Measurements from ENCODE around the gene AJM1.

The AJM1 gene

GRCh38 chr9:136857166-136857565 is 14.9 kb downstream of the AJM1 start:
- DNase-seq (ENCODE audit: low read depth, low spot score) = no peak
- no peak for TF ChIP-seq CTCF (IDR thresholded peaks at IDR 0.05; ENCODE audit: low read depth, low read length)
- in situ Hi-C loops (cut with HindIII; ENCODE audit: low sequenced_read_pairs) = no loop called here
- H3K4me3 ChIP-seq (ENCODE audit: low read depth, low read length) = no peak overlapping the region

GRCh38 chr9:136857581-136858412 is 15.5 kb downstream of the AJM1 start:
- no peak for TF ChIP-seq CTCF (IDR thresholded peaks at IDR 0.05; ENCODE audit: low read depth, low read length)
- no peak overlapping the region for H3K4me3 ChIP-seq (ENCODE audit: low read depth, low read length)
- in situ Hi-C loops (cut with HindIII; ENCODE audit: low sequenced_read_pairs) = no loop called here
- no peak for DNase-seq (ENCODE audit: low read depth, low spot score)

- DNase-seq (ENCODE audit: low read depth, low spot score) = no peak
- in situ Hi-C loops (cut with HindIII; ENCODE audit: low sequenced_read_pairs) = no loop called here
- TF ChIP-seq CTCF (IDR thresholded peaks at IDR 0.05; ENCODE audit: low read depth, low read length) = no peak
- no peak overlapping the region for H3K4me3 ChIP-seq (ENCODE audit: low read depth, low read length)
Observed at GRCh38 chr9:136858452-136858843, 16.2 kb downstream of the AJM1 start.

GRCh38 chr9:136858844-136859757 is 16.8 kb downstream of the AJM1 start:
- no peak overlapping the region for H3K4me3 ChIP-seq (ENCODE audit: low read depth, low read length)
- TF ChIP-seq CTCF (IDR thresholded peaks at IDR 0.05; ENCODE audit: low read depth, low read length) = no peak
- DNase-seq (ENCODE audit: low read depth, low spot score) = peak; percentile 41
- in situ Hi-C loops (cut with HindIII; ENCODE audit: low sequenced_read_pairs) = no loop called here

- H3K4me3 ChIP-seq (ENCODE audit: low read depth, low read length) = no peak overlapping the region
- in situ Hi-C loops (cut with HindIII; ENCODE audit: low sequenced_read_pairs) = no loop called here
- TF ChIP-seq CTCF (IDR thresholded peaks at IDR 0.05; ENCODE audit: low read depth, low read length) = no peak
- DNase-seq (ENCODE audit: low read depth, low spot score) = no peak
Observed at GRCh38 chr9:136860529-136860928, 18.3 kb downstream of the AJM1 start.

- no peak for DNase-seq (ENCODE audit: low read depth, low spot score)
- TF ChIP-seq CTCF (IDR thresholded peaks at IDR 0.05; ENCODE audit: low read depth, low read length) = no peak
- in situ Hi-C loops (cut with HindIII; ENCODE audit: low sequenced_read_pairs) = no loop called here
- no peak overlapping the region for H3K4me3 ChIP-seq (ENCODE audit: low read depth, low read length)
Observed at GRCh38 chr9:136860933-136861873, 18.9 kb downstream of the AJM1 start.
